ENCODE data around the gene SEMA6B. TPM values are rescaled to one million over a fixed set of nuclear protein-coding genes. Genes with fewer than 3 reads are reported as not detected.

The SEMA6B gene
- total and polyA plus RNA-seq, 2 of the 8 experiments (the other 6 are each of a cell fraction or from before 2014, with no cell fraction given) = 31.3 to 54.4 TPM

DNA sequence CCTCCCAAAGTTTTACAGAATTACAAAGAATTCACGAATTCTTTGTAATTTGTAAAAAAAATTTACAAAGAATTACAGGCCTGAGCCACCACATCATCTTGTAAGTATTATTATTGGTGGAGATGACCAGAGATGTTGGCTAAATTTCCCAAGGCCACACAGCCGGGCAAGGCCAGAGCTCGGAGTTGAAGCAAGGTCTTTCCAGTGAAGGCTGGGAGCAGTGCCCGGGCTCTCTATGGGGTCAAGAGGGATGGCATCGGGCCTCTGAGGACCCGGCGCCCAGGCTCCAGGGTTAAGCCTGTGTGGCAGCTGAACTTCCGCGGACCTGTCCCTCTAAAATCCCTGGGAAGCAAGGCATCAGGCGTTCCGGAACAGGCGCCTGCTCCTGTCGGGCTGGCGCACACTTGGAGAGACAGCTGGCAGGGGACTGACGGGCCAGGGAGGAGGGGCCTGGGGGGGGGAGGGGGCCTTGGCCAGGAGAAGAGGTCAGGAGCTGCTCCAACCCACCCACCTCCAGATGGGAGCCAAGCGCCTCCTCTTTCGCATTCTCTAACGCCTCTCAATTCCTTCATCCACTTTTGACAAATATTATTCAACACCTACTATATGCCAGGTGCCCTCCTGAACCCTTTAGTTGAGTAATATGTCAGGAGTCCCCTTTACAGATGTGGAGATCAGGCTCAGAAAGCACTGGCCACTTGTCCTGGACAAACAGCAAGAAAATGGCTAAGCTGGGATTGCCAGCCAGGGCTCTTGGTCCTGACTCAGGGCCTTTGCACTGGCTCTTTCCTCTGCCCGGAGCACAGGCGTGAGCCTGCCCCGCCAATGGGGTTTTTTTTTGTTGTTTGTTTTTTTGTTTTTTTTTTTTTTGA lies 36.8 kb upstream of the SEMA6B start (continued):
- no peak for TF ChIP-seq SAP30 (IDR thresholded peaks at IDR 0.05; ENCODE audit: insufficient read depth, insufficient replicate concordance, low read length)
- TF ChIP-seq CHD2 (IDR thresholded peaks at IDR 0.05; ENCODE audit: low read length) = no peak
- no peak for TF ChIP-seq HDAC2 (IDR thresholded peaks at IDR 0.05; ENCODE audit: borderline replicate concordance in 1 of 2, low read depth in 2 of 2, low read length in 2 of 2)
- TF ChIP-seq JUN (IDR thresholded peaks at IDR 0.05; ENCODE audit: low read depth, low read length) = no peak
- TF ChIP-seq SIX5 (IDR thresholded peaks at IDR 0.05; ENCODE audit: low read depth, low read length) = no peak
- TF ChIP-seq MAFK (IDR thresholded peaks at IDR 0.05; ENCODE audit: low read depth, low read length) = no peak

Measured in H1 (cell line).